ENCODE results near the gene ESRRB.

Gene ESRRB

GRCh38 chr14:76371066-76371465, 4.9 kb upstream of the ESRRB start:
- TF ChIP-seq REST (IDR thresholded peaks at IDR 0.05; ENCODE audit: insufficient read depth in 1 of 2, low read depth in 2 of 2, low read length in 2 of 2), result no peak
- TF ChIP-seq SIN3A (IDR thresholded peaks at IDR 0.05; ENCODE audit: borderline replicate concordance, insufficient read depth, low read length), result no peak
- TF ChIP-seq POLR2AphosphoS5 (IDR thresholded peaks at IDR 0.05; ENCODE audit: low read depth, low read length), result no peak
- no peak for TF ChIP-seq FOXP2 (optimal IDR thresholded peaks at IDR 0.05; ENCODE audit: borderline replicate concordance, extremely low read depth, extremely low read length, insufficient read depth)
- TF ChIP-seq TAF1 (IDR thresholded peaks at IDR 0.05; ENCODE audit: borderline replicate concordance, insufficient read depth, low read length), result no peak

- TF ChIP-seq SIN3A (IDR thresholded peaks at IDR 0.05; ENCODE audit: borderline replicate concordance, insufficient read depth, low read length) (no peak), POLR2AphosphoS5 (IDR thresholded peaks at IDR 0.05; ENCODE audit: low read depth, low read length) (no peak), FOXP2 (optimal IDR thresholded peaks at IDR 0.05; ENCODE audit: borderline replicate concordance, extremely low read depth, extremely low read length, insufficient read depth) (no peak), TAF1 (IDR thresholded peaks at IDR 0.05; ENCODE audit: borderline replicate concordance, insufficient read depth, low read length) (no peak), REST (IDR thresholded peaks at IDR 0.05; ENCODE audit: insufficient read depth in 1 of 2, low read depth in 2 of 2, low read length in 2 of 2) (no peak)
Measured at GRCh38 chr14:76373456-76373855, 2.5 kb upstream of the ESRRB start.

GRCh38 chr14:76375484-76375883, 453 bp upstream of the ESRRB start:
- TF ChIP-seq SIN3A (IDR thresholded peaks at IDR 0.05; ENCODE audit: borderline replicate concordance, insufficient read depth, low read length) (no peak), POLR2AphosphoS5 (IDR thresholded peaks at IDR 0.05; ENCODE audit: low read depth, low read length) (no peak), TAF1 (IDR thresholded peaks at IDR 0.05; ENCODE audit: borderline replicate concordance, insufficient read depth, low read length) (no peak), FOXP2 (optimal IDR thresholded peaks at IDR 0.05; ENCODE audit: borderline replicate concordance, extremely low read depth, extremely low read length, insufficient read depth) (no peak), REST (IDR thresholded peaks at IDR 0.05; ENCODE audit: insufficient read depth in 1 of 2, low read depth in 2 of 2, low read length in 2 of 2) (no peak)

- TF ChIP-seq SIN3A (IDR thresholded peaks at IDR 0.05; ENCODE audit: borderline replicate concordance, insufficient read depth, low read length), result no peak
- TF ChIP-seq REST (IDR thresholded peaks at IDR 0.05; ENCODE audit: insufficient read depth in 1 of 2, low read depth in 2 of 2, low read length in 2 of 2), result no peak
- TF ChIP-seq TAF1 (IDR thresholded peaks at IDR 0.05; ENCODE audit: borderline replicate concordance, insufficient read depth, low read length), result no peak
- no peak for TF ChIP-seq POLR2AphosphoS5 (IDR thresholded peaks at IDR 0.05; ENCODE audit: low read depth, low read length)
- TF ChIP-seq FOXP2 (optimal IDR thresholded peaks at IDR 0.05; ENCODE audit: borderline replicate concordance, extremely low read depth, extremely low read length, insufficient read depth), result no peak
Measured at GRCh38 chr14:76376409-76376877, 506 bp downstream of the ESRRB start.

Data from PFSK-1 (cell line).